ENCODE data around the gene ODR4. TPM values are rescaled to one million over a fixed set of nuclear protein-coding genes. Genes with fewer than 3 reads are reported as not detected.
"Not testable (repeated sequence)": the region's sequence is repeated elsewhere in the genome, so short reads cannot be mapped to it uniquely, and the experiment has no call there.

ODR4 gene
- polyA plus RNA-seq, 1 donor = 15.7 TPM

DNA sequence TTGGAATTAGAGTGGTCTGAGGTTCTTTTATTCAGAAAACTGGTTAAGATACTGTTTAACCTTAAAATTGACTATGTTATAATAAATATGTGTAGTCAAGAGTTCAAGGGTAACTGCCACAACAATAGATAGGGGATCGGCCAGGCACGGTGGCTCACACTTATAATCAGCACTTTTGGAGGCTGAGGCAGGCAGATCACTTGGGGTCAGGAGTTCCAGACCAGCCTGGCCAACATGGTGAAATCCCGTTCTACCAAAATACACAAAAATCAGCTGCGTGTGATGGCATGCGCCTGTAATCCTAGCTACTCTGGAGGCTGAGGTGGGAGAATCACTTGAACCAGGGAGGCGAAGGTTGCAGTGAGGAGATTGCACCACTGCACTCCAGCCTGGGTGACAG is 45.8 kb downstream of the ODR4 start:
- DNase-seq (ENCODE audit: low read depth) = no peak

DNA sequence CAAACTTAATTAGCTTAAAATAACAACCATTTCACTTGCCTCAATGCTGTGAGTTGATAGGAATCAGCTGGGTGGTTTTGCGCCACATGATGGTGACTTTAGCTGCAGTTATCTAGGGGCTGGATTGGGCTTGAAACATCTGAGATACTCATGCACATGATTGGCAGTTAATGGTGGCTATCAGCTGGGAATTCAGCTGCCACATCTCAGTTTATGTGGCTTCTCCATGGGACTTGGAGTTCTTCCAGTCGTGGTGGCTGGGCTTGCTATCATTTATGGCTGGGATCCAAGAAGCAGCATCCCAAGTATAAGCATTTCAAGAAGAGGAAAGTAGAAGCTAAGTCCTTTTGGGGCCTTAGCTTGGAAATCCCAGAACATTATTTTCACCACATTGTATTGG is 48.9 kb downstream of the ODR4 start:
- no peak for DNase-seq (ENCODE audit: low read depth)

DNA sequence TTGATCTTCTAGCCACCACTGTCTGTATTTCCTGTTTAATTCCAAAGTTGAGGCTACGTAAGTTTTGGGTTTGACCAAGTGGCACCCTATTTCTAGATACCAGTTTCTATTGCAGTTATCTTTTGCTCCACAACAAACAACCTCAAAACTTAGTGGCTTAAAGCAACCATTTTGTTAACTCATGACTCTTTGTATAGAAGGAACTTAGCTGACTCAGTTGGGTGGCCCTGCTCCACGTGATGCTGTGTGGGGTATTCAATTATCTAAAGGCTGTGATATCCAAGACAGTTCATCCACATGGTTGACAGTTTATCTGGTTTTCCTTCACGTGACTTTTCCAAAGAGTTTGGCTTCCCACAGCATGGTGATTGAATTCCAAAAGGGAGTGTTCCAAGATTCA is 50.5 kb downstream of the ODR4 start:
- no peak for DNase-seq (ENCODE audit: low read depth)

DNA sequence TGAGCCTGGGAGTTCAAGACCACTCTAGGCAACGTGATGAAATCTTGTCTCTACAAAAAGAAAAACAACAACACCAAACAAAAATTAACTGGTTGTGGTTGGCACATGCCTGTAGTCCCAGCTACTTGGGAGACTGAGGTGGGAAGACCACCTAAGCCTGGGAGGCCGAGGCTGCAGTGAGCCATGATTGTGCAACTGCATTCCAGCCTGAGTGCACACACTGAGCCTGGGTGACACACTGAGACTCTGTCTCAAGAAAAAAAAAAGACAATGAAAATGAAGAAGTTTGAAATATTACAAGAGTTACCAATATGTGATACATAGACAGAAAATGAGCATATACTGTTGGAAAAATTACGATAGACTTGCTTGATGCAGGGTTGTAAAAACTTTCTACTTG is 53.4 kb downstream of the ODR4 start:
- no peak for DNase-seq (ENCODE audit: low read depth)

DNA sequence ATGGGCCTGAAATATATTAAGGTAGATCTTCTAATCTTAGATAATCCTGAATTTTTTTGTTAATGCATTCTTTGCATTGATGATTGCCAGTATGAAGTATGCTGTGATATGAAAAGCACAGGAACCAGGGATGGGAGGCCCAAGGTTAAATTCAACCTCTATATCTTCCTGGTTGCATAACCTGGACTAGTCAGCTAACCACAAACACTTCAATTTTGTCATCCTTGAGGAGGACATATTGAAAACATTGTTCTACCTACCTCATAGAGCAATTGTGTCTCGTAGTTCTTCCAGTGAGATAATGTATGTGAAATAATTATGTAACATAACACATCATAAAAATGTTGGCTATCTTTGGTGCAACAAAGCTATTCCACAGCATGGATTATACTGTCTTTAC is 59.7 kb downstream of the ODR4 start:
- DNase-seq (ENCODE audit: low read depth) = no peak

DNA sequence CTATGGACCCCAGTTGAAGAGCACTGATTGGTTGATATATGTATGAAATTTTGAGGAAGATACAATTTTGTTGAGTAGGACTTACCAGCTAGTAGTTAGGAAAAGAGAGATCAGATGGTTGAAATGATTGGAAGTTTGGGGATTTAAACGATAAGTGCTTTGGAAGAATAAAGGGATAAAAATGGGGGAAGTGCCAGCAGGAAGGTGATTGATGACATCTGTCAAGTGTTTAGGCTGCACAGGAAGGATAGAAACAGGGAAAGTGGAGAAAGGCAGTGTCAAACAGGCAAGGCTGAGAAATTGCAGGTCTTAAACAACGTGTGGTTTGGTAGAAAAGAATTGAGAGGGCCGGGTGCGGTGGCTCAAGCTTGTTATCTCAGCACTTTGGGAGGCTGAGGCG is 62.9 kb downstream of the ODR4 start:
- no peak for DNase-seq (ENCODE audit: low read depth)

DNA sequence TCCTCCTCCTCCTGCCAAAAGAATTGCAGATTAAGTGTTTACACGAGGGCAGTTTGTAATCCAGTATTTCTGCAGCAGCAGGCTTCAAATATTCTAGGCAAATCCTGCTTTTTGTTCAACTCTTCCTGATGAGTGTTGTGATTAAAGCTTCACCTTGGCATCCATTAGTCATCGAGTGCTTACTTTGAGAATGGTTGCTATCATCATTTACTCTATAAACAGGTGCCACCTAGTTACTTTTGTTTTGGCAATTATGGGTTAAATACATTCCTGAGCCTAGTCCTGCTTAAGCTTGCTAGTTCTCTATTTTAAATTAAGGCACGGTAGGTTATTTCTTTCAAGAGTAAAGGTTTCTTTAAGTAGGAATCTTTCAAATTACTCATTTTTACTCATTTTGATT is 64.9 kb downstream of the ODR4 start:
- no peak for DNase-seq (ENCODE audit: low read depth)

DNA sequence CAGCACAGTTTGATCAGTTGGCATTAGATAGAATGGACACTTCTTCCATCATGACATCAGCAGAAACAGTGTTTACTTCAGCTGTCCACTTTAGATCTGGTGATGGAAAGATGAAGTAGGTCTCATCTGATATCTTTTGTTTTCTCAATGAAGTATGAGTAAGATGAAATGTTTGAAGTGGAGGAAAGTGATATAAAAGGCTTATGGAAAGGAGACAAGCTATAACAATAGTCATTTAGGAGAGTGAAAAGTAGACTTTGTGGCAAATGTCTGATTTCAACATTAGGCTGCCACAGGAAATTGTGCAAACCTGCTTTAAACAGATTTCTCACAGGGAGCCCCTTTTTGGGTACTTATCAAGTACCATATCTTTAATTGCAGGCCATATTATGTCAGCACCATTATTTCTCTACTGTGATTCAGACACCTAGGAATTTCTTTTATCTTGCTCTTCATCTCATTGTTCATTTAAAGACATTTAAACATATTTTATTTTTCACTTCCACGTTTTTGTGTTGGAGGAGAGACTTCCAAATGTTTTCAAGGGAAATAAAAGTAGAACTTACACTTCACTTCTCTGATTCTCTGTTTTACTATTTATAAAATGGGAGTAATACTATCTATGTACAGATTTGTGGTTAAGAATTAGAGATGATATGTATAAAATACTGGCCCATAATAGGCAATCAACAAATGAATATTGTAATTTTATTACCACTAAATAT is 67.2 kb downstream of the ODR4 start:
- no peak for DNase-seq (ENCODE audit: low read depth)

DNA sequence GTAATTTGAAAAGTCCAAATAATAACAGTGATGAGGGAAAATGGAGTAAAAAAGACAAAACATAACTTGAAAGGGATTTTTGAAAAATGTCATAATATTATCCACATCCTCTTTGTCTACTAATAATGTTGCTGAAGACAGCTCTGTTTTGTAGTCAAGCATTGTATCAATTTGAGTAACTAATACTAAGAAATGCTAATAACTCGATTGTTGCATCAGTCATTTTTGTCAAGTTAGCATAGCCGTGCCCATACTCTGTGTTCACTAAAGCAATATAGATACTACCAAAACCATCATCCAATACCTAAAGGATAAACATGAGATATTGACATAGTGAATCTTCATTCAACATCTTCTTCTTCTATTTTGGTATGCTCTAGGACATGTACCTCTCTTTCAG is 68.0 kb downstream of the ODR4 start:
- DNase-seq (ENCODE audit: low read depth) = no peak

DNA sequence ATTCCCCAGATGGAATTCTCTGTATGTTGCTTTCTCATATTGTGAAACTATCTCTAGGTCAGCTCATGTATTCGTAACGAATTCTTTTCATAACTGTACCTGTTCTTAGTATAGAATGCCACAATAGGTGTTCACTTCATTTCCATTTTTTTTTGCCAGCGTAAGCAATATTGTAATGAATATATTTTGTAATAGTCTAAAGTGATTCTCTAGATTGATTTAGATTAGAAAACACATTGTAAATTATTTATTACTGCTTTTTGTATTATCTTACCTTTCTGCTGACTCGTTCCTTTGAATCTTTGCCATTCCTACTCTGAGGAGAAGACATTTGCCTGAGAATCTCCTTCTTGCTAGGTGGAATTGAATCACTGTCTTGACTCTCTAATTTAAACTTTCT is 70.5 kb downstream of the ODR4 start:
- no peak for DNase-seq (ENCODE audit: low read depth)

DNA sequence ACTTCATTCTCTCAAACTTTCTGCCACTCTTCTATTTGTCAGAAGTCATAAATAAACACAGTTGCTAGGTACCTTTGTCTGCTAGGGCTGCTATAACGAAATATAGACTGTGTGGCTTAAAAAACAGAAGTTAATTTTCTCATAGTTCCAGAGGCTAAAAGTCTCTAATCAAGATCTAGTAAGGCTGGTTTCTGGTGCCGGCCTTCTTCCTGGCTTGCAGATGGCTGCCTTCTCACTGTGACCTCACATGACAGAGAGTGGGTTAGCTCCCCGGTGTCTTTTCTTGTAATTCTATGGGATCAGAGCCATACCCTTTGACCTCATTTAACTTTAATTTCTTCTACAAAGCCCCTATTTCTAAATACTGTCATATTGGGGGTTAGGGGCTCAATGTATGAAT is 79.3 kb downstream of the ODR4 start:
- DNase-seq (ENCODE audit: low read depth) = no peak

DNA sequence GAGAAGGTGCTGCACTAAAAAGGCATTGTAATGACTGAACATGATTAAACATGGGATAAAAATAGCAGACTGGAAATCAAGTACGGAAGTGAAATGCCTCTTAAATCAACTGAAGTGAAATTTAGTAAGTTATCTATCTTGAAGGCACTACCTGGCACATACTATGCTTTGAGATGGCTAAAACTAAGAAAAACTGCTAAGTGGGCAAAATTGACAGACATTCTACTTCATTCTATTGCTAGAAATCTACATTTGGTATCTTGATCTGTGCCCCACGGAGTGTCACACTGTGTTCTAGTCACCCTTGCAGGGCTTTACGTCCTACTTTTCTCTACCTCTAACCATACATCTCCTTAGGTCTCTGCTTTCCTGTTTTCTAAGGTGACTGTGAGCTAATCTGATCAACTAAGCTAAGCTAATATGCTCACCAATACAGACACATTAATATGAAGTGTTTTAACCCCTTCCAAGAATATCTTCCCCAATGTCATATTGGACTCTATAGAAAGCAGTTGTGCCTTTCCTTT is 81.2 kb downstream of the ODR4 start:
- no peak for DNase-seq (ENCODE audit: low read depth)

DNA sequence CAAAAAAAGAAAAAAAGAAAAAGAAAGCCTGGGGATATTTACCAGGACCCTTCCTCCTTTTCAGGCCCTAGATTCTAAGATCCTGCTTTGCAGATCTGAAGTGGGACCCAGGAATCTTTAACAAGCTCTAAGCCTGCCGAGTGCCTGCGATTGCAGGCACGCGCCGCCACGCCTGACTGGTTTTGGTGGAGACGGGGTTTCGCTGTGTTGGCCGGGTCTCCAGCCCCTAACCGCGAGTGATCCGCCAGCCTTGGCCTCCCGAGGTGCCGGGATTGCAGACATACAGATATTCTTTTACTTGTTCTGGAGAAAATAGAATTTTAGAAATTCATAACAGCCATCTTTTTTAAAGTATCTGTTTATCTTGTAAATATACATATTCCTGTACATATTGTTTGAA is 83.5 kb downstream of the ODR4 start:
- DNase-seq (ENCODE audit: low read depth) = not testable (repeated sequence)

DNA sequence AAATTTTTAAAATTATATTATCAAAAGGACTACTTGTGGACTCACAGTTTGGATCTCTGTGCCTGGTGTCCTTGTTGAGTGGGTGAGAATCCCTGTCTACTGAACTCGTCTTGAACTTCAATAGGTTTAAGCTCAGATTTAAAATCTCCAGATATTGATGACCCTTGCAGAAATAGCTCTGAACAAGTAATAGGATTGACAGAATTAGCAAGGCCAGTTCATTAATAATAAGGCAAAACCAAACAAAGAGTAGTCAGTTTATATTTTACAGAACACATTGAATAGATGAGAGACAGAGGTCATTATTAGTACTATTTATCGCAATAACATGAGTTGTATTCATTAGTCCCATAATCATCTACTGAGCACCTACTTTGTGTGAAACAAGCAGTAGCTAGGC is 85.4 kb downstream of the ODR4 start, which contains the start of gene PDC:
Gene PDC (minus strand): TSS at position 101 of the 400 bp plus-strand sequence. CDS start 11,655 bp downstream, outside the sequence.
- no peak for DNase-seq (ENCODE audit: low read depth)

DNA sequence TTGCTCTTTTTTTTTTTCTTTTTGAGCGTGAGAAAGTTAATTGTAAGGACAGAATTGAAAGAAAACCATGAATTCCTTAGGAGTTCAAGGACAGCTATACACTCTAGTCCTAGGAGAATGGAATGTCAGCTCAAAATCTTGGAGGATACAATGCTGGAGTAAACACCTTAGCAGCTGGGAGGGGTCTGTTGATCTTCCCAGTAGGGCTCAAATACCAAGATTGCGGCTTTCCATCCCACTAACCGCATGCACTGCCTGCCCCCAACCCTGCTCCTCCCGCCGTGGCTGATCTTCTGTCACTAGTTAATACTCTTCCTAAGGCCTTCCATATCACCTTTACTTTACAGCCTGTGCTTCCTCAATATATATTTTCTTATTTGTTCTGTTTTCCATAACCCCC is 87.9 kb downstream of the ODR4 start:
- no peak for DNase-seq (ENCODE audit: low read depth)

DNA sequence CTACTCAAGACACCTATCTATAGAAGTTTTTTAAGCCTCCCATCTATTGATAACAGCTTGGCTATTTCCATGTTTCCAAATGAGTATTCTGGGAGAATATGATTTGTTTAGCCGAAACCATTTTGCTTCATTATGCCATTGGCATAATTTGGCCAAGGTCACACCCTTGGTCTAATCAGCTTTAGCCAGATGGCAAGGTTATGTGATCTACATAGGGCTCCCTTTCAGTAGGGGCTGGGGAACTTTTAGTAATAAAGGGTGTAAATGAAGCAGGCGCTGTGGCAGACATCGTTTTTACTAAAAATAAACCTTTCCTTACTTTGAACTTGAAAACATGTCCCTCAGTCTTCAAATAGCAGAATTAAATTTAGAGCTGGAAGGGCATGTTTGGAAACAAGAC is 88.3 kb downstream of the ODR4 start:
- DNase-seq (ENCODE audit: low read depth) = no peak

DNA sequence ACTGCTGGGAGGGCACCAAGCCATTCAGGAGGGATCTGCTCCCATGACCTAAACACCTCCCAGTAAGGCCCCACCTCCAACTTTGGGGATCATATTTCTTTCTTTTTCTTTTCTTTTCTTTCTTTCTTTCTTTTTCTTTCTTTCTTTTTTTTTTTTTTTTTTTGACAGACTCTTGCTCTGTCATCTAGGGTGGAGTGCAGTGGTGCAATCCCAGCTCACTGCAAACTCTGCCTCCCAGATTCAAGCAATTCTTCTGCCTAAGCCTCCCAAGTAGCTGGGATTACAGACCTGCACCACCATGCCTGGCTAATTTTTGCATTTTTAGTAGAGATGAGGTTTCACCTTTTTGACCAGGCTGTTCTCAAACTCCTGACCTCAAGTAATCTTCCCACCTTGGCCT is 89.9 kb downstream of the ODR4 start:
- not testable (repeated sequence) for DNase-seq (ENCODE audit: low read depth)

DNA sequence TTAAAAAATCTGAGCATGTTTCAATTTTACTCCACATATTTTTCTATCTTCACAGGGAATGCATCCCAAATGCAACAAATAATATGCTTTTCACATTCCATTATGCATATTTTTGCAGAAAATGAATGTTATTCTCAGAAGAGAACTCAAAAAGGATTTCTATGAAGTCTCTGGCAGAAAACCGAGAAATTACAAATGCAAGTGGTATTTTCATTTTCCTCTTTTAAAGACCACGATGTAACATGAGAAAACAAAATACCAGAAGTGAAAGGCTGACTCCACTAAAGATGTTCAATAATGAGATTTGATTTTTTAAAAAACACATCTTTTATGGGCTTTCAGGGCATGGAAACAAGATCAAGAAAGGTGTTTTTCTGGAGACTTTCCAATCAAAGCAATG is 90.3 kb downstream of the ODR4 start:
- no peak for DNase-seq (ENCODE audit: low read depth)

Other genes starting within 250 kb of the ODR4 start
- gene PRG4, start 79.6 kb upstream of the ODR4 start, polyA plus RNA-seq (ENCODE audit: insufficient read length) = 0.30 TPM
- 60.8 TPM for gene TPR, start 585 bp upstream of the ODR4 start, polyA plus RNA-seq (ENCODE audit: insufficient read length)
- gene PDC, start 85.3 kb downstream of the ODR4 start, polyA plus RNA-seq (ENCODE audit: insufficient read length) = 0.54 TPM